Ectodermal cell (in vitro differentiated cells): ENCODE results near the gene RHBG.

Experiments used
- H3K27ac ChIP-seq: 2 replicates; pipeline ENCODE4 v1.7.0; 2013; ENCODE audit warnings: mild to moderate bottlenecking, low read depth, low read length; ENCODE audit not compliant: insufficient read depth, poor library complexity, severe bottlenecking
- H3K27me3 ChIP-seq: 2 replicates; pipeline ENCODE4 v1.7.0; 2013; ENCODE audit warnings: mild to moderate bottlenecking, low read length; ENCODE audit not compliant: insufficient read depth, control insufficient read depth, poor library complexity, severe bottlenecking
- H3K36me3 ChIP-seq: one replicate; pipeline ENCODE4 v1.7.0; 2013; ENCODE audit warnings: low read length; ENCODE audit not compliant: control insufficient read depth, insufficient read depth
- H3K4me1 ChIP-seq: one replicate; pipeline ENCODE4 v1.7.0; 2013; ENCODE audit warnings: low read length; ENCODE audit not compliant: control insufficient read depth, insufficient read depth
- H3K4me3 ChIP-seq: 2 replicates; pipeline ENCODE4 v1.7.0; 2013; ENCODE audit warnings: low read depth, low read length, control low read depth; ENCODE audit not compliant: insufficient read depth
- H3K9me3 ChIP-seq: 2 replicates; pipeline ENCODE4 v1.7.0; 2013; ENCODE audit warnings: mild to moderate bottlenecking, low read length, moderate library complexity; ENCODE audit not compliant: control insufficient read depth
- WGBS, 2 experiments: methylation state at CpG; one replicate each; pipeline ENCODE4 v1.1.7; 2013; ENCODE audit warnings: missing lambda C conversion rate in 2 of 2; 5-methylcytosine and 5-hydroxymethylcytosine counted together

Gene RHBG

GRCh38 chr1:156416993-156417392, 48.0 kb downstream of the RHBG start:
- no peaks in the 10 kb centered on the region for H3K4me1 ChIP-seq
- H3K9me3 ChIP-seq: no peaks in the 10 kb centered on the region
- H3K27me3 ChIP-seq: peaks cover 99% of the 10 kb centered on the region
- no peaks in the 10 kb centered on the region for H3K36me3 ChIP-seq
- no peak overlapping the region for H3K4me3 ChIP-seq
- no peak overlapping the region for H3K27ac ChIP-seq
- WGBS, 2 experiments: 92% methylated on average over 1 of the region's 1 CpG

- H3K4me1 ChIP-seq: no peaks in the 10 kb centered on the region
- H3K36me3 ChIP-seq: no peaks in the 10 kb centered on the region
- H3K27ac ChIP-seq: no peak overlapping the region
- WGBS, 2 experiments: 81 to 85% methylated on average over 6 of the region's 6 CpGs
- H3K9me3 ChIP-seq: no peaks in the 10 kb centered on the region
- H3K27me3 ChIP-seq: peaks cover 99% of the 10 kb centered on the region
- H3K4me3 ChIP-seq: no peak overlapping the region
Measured at GRCh38 chr1:156417401-156418020, 48.5 kb downstream of the RHBG start.

DNA sequence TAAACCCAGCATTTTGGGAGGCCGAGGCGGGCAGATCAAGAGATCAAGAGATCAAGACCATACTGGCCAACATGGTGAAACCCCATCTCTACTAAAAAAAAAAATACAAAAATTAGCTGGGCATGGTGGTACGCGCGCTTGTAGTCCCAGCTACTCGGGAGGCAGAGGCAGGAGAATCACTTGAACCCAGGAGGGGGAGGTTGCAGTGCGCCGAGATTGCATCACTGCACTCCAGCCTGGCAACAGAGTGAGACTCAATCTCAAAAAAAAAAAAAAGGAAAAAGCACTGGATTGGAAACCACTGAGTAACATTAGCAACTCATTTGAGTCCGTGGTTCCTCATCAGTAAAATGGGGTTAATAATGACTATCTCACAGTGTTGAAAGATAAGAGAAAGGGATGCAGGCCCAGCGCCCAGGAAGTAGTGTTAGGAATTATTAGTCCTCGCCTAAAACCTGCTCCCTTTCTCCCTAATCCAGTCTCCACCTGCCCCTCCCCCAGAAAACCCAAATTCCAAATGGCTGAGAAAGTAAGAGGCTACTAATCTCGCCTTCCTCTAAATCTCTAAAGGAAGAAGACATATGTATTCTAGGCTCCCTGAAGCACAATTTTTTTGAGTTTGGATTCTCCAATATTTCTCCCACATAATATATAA, 49.5 kb downstream of the RHBG start:
- 86 to 88% methylated on average over 12 of the region's 12 CpGs for WGBS, 2 experiments

DNA sequence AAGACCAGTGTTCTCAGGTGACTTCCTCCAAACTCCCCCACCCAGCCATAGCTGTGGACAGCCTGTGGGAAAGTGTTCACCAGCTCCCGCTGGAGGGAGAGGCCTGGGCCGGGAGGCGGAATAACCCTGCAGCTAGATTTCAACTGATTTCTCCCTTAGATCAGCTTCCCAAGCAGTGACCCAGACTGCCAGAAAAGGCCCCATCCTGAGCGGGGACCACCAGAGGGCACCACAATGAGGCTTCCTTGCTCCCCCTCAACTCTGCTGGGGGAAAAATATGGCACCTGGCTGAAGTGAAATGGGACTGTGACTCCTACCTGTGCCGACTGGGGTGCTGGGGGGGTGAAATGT, 50.8 kb downstream of the RHBG start:
- Histone ChIP-seq H3K9me3 (no peaks in the 10 kb centered on the region), H3K27me3 (peaks cover 100% of the 10 kb centered on the region), H3K4me1 (no peaks in the 10 kb centered on the region), H3K27ac (no peak overlapping the region), H3K36me3 (no peaks in the 10 kb centered on the region), H3K4me3 (no peak overlapping the region)
- 4 to 7% methylated on average over 5 of the region's 5 CpGs for WGBS, 2 experiments

More for the DNA sequence above, 49.5 kb downstream of the RHBG start:
- Histone ChIP-seq H3K27ac (no peak overlapping the region), H3K9me3 (no peaks in the 10 kb centered on the region), H3K27me3 (peaks cover 100% of the 10 kb centered on the region), H3K36me3 (no peaks in the 10 kb centered on the region), H3K4me1 (no peaks in the 10 kb centered on the region), H3K4me3 (no peak overlapping the region)

DNA sequence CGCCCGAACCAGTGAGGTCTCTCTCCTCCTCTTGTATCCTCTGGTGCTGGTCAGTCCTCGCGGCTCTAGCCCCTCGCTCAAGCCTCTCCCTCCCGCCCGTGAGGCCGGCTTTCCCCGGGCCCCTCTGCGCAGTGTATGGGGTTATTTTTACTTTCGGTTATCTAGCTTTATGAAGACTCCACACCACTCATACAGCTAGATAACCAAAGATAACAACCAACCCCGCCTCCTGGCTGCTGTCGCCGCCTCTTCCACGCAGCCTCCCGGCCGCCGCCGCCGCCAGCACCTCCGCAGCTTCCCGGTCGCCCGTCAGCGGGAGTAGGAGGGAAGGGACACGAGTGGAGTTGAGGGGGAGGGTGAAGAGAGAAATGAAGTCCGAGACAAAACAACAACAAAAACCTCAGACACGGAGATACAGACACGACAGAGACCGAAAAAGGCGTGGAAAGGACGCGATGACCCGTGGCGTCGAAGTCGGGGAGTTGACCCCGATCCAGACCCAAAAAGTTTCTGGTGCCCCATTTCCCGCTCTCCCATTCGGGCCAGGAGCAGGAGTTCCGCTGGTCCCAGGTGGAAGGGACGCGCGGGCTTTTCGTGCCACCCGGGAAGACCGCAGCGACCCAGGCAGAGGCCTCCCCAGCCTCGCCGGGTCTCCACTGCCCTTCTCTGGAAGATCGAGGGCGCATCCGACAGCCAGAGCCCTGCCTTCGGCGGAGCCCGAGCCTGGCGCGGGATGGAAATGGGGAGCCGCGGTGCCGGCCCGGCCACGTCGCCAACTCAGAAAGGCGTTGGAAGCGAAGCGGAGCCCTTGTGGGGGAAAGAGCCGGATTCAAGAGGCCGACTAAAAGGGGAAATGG, 51.4 kb downstream of the RHBG start:
- no peaks in the 10 kb centered on the region for H3K4me1 ChIP-seq
- no peaks in the 10 kb centered on the region for H3K36me3 ChIP-seq
- no peaks in the 10 kb centered on the region for H3K9me3 ChIP-seq
- 4% methylated on average over 65 to 69 of the region's 69 CpGs for WGBS, 2 experiments
- no peak overlapping the region for H3K4me3 ChIP-seq
- peaks cover 100% of the 10 kb centered on the region for H3K27me3 ChIP-seq
- no peak overlapping the region for H3K27ac ChIP-seq

- Histone ChIP-seq H3K9me3 (no peaks in the 10 kb centered on the region), H3K27ac (no peak overlapping the region), H3K4me3 (no peak overlapping the region), H3K27me3 (peaks cover 100% of the 10 kb centered on the region), H3K36me3 (no peaks in the 10 kb centered on the region), H3K4me1 (no peaks in the 10 kb centered on the region)
- 1% methylated on average over 69 of the region's 69 CpGs for WGBS, 2 experiments
Measured at GRCh38 chr1:156421062-156421938, 52.3 kb downstream of the RHBG start.

- H3K27me3 ChIP-seq: peaks cover 100% of the 10 kb centered on the region
- WGBS, 2 experiments: 23 to 31% methylated on average over 12 of the region's 12 CpGs
- H3K4me3 ChIP-seq: no peak overlapping the region
- no peaks in the 10 kb centered on the region for H3K4me1 ChIP-seq
- no peaks in the 10 kb centered on the region for H3K36me3 ChIP-seq
- H3K9me3 ChIP-seq: no peaks in the 10 kb centered on the region
- no peak overlapping the region for H3K27ac ChIP-seq
Measured at GRCh38 chr1:156421939-156422601, 53.1 kb downstream of the RHBG start.

DNA sequence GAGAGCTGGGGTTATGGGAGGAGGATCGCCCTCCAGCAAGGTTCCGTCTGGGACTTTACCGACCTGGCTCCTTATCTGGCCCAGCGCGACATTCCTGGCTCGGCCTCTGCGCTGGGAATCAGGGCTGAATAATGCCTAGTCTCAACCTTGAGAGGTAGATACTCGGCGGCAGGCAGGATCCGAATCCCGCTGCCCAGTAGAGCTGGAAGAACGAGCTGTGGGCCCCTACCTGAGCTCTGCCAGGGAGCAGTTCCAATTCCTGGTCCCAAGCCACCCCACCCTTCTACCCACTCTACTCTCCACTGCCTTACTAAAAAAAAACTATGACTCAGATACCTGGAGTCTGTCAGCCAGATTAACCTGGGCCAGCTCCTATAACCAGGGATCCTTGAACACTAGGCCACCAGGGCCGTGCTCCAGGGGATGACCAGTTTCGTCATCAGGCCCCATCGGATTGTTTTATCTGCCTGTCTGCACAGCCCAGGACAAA, 53.6 kb downstream of the RHBG start:
- peaks cover 100% of the 10 kb centered on the region for H3K27me3 ChIP-seq
- no peaks in the 10 kb centered on the region for H3K36me3 ChIP-seq
- H3K9me3 ChIP-seq: no peaks in the 10 kb centered on the region
- no peaks in the 10 kb centered on the region for H3K4me1 ChIP-seq
- 48 to 55% methylated on average over 15 of the region's 15 CpGs for WGBS, 2 experiments
- no peak overlapping the region for H3K4me3 ChIP-seq
- no peak overlapping the region for H3K27ac ChIP-seq
